Measurements from ENCODE around the gene LILRB1.
"Not testable (repeated sequence)": the region's sequence is repeated elsewhere in the genome, so short reads cannot be mapped to it uniquely, and the experiment has no call there.

Gene LILRB1

DNA sequence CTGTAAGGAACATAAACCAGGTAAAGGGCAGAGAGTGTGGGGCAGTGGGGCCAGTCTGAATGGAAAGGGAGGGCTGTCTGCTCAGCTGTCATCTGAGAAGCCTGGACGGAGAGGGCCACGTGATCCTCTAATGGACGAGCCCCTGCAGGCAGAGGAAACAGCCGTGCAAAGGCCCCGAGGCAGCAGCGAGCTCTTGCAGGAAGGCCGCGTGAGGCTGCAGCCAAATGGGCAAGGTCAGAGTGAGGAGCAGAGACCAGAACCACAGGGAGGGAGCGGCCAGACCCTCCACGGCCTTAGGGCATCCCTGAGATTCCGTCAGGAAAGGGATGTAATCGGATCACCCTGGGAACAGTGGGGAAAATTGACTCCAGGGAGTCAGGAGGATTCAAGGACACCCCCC, 36.9 kb downstream of the LILRB1 start:
- DNase-seq = no peak

DNA sequence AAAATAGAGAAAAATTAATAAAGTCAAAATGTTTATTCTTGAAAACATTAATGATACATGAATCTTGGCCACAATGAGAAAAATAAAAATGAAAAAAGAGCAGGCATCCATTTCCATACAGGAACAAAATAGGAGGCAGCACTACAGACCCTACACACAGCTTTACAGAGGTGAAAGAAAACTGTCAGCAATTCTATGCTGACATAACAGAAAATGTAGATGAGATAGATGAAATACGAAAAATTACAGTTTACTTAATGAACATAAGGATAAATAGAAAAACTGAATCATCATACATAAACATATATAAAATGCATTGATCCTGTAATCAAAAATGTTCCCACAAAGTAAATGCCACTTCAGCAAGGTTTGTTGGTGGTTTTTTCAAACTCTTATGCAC, 38.1 kb downstream of the LILRB1 start:
- DNase-seq = no peak

DNA sequence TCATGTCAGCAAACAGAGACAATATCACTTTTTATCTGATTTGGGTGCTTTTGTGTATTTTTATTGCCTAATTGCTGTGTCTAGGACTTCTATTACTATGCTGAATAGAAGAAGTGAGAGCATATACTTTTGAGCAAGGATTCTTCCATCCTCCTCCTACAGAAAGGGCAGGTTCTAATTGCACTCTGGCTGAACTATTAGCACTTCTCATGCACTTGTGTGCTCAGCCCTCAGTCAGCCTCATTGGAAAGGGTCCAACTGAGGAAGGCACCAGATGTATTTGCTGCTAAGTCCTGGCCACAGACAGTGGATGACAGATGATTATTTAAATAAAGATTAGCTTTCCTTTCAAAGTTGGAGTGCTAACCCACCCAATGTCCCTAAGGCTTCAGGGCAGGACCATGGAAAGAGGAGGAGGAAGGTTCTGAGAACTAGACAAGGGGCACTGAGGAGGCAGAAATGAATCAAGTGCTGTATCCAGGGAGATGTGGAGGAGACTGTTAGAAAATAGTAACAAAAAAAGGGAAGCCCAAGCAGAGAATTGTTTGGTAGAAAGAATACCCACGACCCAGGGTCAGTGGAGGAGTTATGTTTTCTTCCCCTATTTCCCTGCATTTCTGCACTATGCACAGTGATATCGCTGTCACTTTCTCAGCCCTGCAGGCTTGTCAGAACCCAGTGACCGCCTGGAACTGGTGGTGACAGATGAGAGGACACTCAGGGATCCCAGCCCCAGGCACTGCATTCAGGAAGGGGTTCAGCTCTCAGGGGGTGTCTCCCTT, 40.5 kb downstream of the LILRB1 start:
- no peak for DNase-seq

DNA sequence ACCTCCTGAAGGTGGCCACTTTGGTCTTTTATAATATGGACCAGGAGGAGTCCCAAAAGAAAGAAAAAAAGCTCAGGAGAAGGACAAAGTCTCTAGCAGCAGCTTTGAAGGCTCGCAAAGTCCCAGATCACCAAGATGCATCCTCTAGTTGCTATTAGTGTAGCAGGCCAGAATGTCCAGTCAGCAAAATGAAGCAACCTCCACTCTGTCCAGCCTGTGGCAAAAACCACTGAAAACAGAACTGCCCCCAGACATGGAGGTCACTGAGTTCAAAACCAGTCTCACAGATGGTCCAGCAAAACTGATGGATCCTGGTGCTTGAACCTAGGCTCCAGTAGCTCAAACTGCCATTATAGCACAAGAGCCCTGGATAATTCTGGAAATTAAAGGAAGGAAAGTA, 42.9 kb downstream of the LILRB1 start:
- no peak for DNase-seq

DNA sequence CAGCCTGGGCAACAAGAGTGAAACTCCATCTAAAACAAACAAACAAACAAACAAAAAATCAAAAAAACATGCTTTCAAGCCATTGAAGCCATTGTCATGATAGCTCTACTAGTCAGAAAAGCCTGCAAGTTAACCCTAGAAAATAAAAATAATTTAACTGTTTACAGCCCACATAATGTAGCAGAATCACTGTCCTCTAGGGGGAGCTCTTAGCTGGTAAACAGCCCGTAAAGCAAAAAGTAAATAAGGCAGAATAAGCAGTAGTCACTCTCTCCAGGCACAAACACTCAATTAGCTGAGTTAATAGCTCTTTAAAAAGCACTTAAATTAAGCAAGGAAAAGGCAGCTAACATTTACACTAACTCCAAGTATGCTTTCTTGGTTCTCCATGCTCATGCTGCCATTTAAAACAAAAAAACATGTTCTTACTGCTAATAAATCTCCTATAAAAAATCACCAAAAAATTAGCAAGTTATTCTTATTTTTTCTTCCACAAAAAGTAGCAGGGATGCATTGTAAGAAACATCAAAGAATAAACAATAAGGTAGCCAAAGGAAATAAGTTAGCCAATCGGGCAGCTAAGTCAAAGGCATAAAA, 43.8 kb downstream of the LILRB1 start:
- peak; percentile 35 for DNase-seq

DNA sequence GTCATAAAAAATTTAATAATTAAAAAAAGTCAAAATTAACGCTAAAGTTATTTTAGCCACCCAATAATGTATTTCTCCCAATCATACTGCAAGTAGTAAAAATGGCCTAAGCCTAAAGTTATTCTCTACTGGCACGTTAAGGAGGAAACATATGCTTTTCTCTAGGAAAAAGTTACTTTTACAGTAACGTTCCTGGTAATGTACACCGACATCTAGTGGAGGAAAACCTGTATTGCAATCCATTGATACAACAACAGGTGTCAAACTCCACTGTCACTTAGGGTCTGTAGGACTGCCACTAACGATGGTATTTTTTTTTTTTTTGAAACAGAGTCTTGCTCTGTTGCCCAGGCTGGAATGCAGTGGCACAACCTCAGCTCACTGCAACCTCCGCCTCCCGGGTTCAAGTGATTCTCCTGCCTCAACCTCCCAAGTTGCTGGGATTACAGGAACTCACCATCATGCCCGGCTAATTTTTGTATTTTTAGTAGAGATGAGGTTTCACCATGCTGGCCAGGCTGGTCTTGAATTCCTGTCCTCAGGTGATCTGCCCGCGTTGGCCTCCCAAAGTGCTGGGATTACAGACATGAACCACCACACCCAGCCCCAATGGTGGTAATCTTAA, 46.0 kb downstream of the LILRB1 start:
- DNase-seq = peak; percentile 55

DNA sequence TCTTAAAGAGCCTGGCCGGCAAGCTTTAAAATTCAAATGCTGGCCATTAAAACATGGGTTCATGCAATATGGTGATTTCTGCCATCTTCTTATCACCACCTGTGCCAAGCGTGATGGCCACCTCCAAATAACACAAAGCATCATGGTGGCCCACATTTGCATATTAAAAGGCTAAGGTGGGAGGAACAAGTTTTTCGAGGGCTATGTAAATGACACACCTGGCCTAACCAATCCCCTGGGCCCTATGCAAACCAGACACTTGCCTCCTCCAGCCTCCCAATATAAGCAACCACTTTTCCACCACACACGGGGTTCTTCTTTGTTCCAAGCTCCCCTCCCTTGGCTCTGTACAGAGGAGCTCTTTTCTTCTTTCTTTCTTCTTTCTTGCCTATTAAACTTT, 46.9 kb downstream of the LILRB1 start:
- DNase-seq = no peak

DNA sequence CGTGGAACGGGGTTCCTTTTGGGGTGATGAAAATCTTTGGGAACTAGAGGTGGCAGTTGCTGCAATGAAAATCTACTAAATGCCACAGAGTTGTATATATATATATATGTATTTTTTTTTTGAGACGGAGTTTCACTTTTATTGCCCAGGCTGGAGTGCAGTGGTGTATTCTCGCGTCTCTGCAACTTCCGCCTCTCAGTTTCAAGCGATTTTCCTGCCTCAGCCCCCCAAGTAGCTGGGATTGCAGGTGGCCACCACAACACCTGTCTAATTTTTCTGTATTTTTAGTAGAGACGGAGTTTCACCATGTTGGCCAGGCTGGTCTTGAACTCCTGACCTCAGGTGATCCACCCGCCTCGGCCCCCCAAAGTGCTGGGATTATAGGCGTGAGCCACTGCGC, 51.3 kb downstream of the LILRB1 start:
- not testable (repeated sequence) for DNase-seq

DNA sequence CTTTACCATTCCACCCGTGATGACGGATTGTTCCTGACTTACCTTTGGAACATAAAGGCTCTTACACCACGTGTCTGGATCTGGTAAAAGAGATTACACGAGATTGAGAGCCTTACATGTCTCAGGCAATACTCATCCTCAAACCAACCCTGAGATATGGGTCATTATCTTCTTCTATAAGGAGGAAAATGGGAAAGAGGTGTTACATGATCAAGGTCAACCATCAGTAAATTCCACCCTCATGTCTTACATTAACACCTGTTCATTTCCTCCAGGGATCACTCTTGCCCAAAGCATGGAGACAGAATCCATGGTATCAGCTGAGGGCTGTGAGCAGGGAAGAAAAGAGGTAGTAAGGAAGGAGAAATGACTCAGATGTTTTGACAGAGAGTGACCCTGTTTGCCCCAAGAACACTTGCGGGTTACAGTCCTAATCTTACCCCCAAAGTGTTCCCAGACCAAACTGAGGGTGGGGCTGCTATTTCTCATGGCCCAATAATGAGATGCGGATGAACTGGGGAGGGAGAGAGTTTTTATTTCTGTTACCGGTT, 52.1 kb downstream of the LILRB1 start:
- DNase-seq = no peak

DNA sequence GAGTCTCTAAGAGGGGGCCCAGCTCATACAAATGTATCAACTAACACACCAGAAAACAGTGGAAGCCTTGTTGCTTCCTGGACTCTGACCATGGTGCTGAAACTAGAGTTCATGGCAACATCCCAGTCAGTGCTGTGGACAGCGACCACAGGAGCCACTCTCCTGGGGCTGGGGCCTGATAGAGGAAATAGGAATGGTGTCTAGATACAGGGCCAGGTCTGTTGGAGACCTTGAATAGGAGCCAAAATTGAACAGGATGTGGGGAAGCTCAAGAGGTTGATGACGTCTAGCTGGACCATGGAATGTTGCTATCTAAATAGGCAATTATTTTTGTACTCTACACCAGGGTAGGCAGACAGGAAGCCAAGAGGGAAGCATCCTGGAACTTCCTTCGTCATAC, 54.2 kb downstream of the LILRB1 start:
- no peak for DNase-seq
